ENCODE measurements around the gene BCORL1.

BCORL1 gene

GRCh38 chrX:129938081-129938480 lies 44.4 kb upstream of the BCORL1 start:
- H3K4me3 ChIP-seq (ENCODE audit: low read depth, low read length): no peak overlapping the region
- TF ChIP-seq CTCF (IDR thresholded peaks at IDR 0.05; ENCODE audit: control insufficient read depth, extremely low read depth, insufficient read depth): no peak
- no peak for DNase-seq (ENCODE audit: low read depth)

GRCh38 chrX:129939986-129940385 lies 42.4 kb upstream of the BCORL1 start:
- no peak overlapping the region for H3K4me3 ChIP-seq (ENCODE audit: low read depth, low read length)
- TF ChIP-seq CTCF (IDR thresholded peaks at IDR 0.05; ENCODE audit: control insufficient read depth, extremely low read depth, insufficient read depth): no peak
- no peak for DNase-seq (ENCODE audit: low read depth)

GRCh38 chrX:129940721-129941120 lies 41.7 kb upstream of the BCORL1 start:
- DNase-seq (ENCODE audit: low read depth): no peak
- no peak overlapping the region for H3K4me3 ChIP-seq (ENCODE audit: low read depth, low read length)
- TF ChIP-seq CTCF (IDR thresholded peaks at IDR 0.05; ENCODE audit: control insufficient read depth, extremely low read depth, insufficient read depth): no peak

GRCh38 chrX:129945131-129945530 lies 37.3 kb upstream of the BCORL1 start:
- no peak for TF ChIP-seq CTCF (IDR thresholded peaks at IDR 0.05; ENCODE audit: control insufficient read depth, extremely low read depth, insufficient read depth)
- H3K4me3 ChIP-seq (ENCODE audit: low read depth, low read length): no peak overlapping the region
- no peak for DNase-seq (ENCODE audit: low read depth)

- TF ChIP-seq CTCF (IDR thresholded peaks at IDR 0.05; ENCODE audit: control insufficient read depth, extremely low read depth, insufficient read depth): no peak
- no peak overlapping the region for H3K4me3 ChIP-seq (ENCODE audit: low read depth, low read length)
- no peak for DNase-seq (ENCODE audit: low read depth)
Observed at GRCh38 chrX:129953334-129953648, 29.1 kb upstream of the BCORL1 start.

- no peak for TF ChIP-seq CTCF (IDR thresholded peaks at IDR 0.05; ENCODE audit: control insufficient read depth, extremely low read depth, insufficient read depth)
- DNase-seq (ENCODE audit: low read depth): no peak
- no peak overlapping the region for H3K4me3 ChIP-seq (ENCODE audit: low read depth, low read length)
Observed at GRCh38 chrX:129953881-129954280, 28.6 kb upstream of the BCORL1 start.

- no peak for DNase-seq (ENCODE audit: low read depth)
- no peak for TF ChIP-seq CTCF (IDR thresholded peaks at IDR 0.05; ENCODE audit: control insufficient read depth, extremely low read depth, insufficient read depth)
- no peak overlapping the region for H3K4me3 ChIP-seq (ENCODE audit: low read depth, low read length)
Observed at GRCh38 chrX:129954804-129955203, 27.6 kb upstream of the BCORL1 start.

Data from LNCaP clone FGC (cell line).